GM03348 (cell line): ENCODE measurements around the gene TPM4.
"Not testable (repeated sequence)": the region's sequence is repeated elsewhere in the genome, so short reads cannot be mapped to it uniquely, and the experiment has no call there.

Experiments
- DNase-seq: peaks from one replicate; pipeline ENCODE4 v3.0.0; 2012; ENCODE audit warnings: low spot score

The TPM4 gene

GRCh38 chr19:16098821-16099220 lies 22.5 kb downstream of the TPM4 start:
- no peak for DNase-seq

- not testable (repeated sequence) for DNase-seq
Observed at GRCh38 chr19:16099314-16099965, 23.1 kb downstream of the TPM4 start.

- no peak for DNase-seq
Observed at GRCh38 chr19:16100524-16100923, 24.2 kb downstream of the TPM4 start.

- no peak for DNase-seq
Observed at GRCh38 chr19:16104722-16105121, 28.4 kb downstream of the TPM4 start.

GRCh38 chr19:16106121-16106520 lies 29.8 kb downstream of the TPM4 start:
- no peak for DNase-seq

- peak; percentile 100 for DNase-seq
Observed at GRCh38 chr19:16111160-16111908, 35.0 kb downstream of the TPM4 start, which contains the start of gene RAB8A. Gene RAB8A, plus strand, starts transcription at chr19:16111889. Its CDS starts 13 bp downstream, at chr19:16111902.

- peak; percentile 30 for DNase-seq
Observed at GRCh38 chr19:16111909-16112752, 35.8 kb downstream of the TPM4 start.

GRCh38 chr19:16112778-16113177 lies 36.5 kb downstream of the TPM4 start:
- no peak for DNase-seq

- DNase-seq: no peak
Observed at GRCh38 chr19:16113727-16114126, 37.4 kb downstream of the TPM4 start.

GRCh38 chr19:16115301-16116039 lies 39.2 kb downstream of the TPM4 start:
- DNase-seq: no peak

GRCh38 chr19:16116067-16116466 lies 39.8 kb downstream of the TPM4 start:
- DNase-seq: no peak

- no peak for DNase-seq
Observed at GRCh38 chr19:16117594-16118033, 41.3 kb downstream of the TPM4 start.

GRCh38 chr19:16118489-16119033 lies 42.3 kb downstream of the TPM4 start:
- DNase-seq: no peak

- DNase-seq: not testable (repeated sequence)
Observed at GRCh38 chr19:16119075-16119857, 43.0 kb downstream of the TPM4 start.

GRCh38 chr19:16121141-16121540 lies 44.8 kb downstream of the TPM4 start:
- DNase-seq: no peak

GRCh38 chr19:16121967-16122366 lies 45.7 kb downstream of the TPM4 start:
- DNase-seq: no peak

- DNase-seq: no peak
Observed at GRCh38 chr19:16124953-16125352, 48.7 kb downstream of the TPM4 start.

GRCh38 chr19:16125737-16126495 lies 49.6 kb downstream of the TPM4 start:
- DNase-seq: no peak

GRCh38 chr19:16127080-16127479 lies 50.8 kb downstream of the TPM4 start:
- DNase-seq: no peak

GRCh38 chr19:16127776-16128371 lies 51.6 kb downstream of the TPM4 start:
- no peak for DNase-seq
